UCSD-AML1 (cell line): ENCODE results near the gene IFRD1.

Experiments
- DNase-seq: peaks from one replicate; lab custom pipeline; 2025; ENCODE audit not compliant: unreplicated experiment; lab: John Stamatoyannopoulos, UW

The IFRD1 gene, protein sequence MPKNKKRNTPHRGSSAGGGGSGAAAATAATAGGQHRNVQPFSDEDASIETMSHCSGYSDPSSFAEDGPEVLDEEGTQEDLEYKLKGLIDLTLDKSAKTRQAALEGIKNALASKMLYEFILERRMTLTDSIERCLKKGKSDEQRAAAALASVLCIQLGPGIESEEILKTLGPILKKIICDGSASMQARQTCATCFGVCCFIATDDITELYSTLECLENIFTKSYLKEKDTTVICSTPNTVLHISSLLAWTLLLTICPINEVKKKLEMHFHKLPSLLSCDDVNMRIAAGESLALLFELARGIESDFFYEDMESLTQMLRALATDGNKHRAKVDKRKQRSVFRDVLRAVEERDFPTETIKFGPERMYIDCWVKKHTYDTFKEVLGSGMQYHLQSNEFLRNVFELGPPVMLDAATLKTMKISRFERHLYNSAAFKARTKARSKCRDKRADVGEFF

GRCh38 chr7:112449902-112450806 is at the start of gene IFRD1:
IFRD1 (plus strand) TSS chr7:112450460; CDS start chr7:112450689, 229 bp downstream.
- DNase-seq, result peak; percentile 92

GRCh38 chr7:112404321-112404720 is 45.9 kb upstream of the IFRD1 start:
- no peak for DNase-seq

GRCh38 chr7:112405286-112405685 is 45.0 kb upstream of the IFRD1 start:
- no peak for DNase-seq

GRCh38 chr7:112407261-112407660 is 43.0 kb upstream of the IFRD1 start:
- no peak for DNase-seq

GRCh38 chr7:112410092-112410491 is 40.2 kb upstream of the IFRD1 start:
- DNase-seq, result no peak

DNA sequence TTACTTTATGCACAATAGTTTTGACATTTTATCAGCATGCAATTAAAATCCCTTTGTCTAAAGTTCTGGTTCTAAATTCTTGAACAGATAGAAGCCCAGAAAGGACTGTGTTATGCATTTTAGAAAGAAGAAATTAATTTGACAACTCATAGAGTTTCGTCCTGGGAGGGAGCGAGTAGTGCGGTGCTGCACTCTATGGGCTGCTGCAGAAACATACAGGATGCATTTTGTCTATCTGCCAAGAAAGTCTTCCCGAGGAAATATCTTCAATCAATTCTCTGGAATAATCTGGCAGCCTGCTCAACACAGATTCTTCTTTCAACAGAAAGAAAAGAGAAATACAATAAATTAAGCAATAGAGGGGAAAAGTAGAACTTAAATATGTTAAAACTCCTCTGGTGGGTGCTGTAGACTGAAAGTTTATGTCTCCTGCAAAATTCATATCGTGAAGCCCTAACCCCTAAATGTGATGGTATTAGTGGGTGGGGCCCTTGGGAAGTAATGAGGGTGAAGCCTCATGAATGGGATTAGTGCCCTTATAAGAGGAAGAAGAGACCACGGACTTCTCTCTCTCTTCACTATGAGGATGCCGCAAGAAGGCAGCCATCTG is 39.0 kb upstream of the IFRD1 start:
- peak; percentile 4 for DNase-seq

GRCh38 chr7:112414855-112415490 is 35.3 kb upstream of the IFRD1 start:
- no peak for DNase-seq

- DNase-seq, result peak; percentile 5
These were observed 34.1 kb upstream of the IFRD1 start for GRCh38 chr7:112416127-112416526.

- DNase-seq, result no peak
These were observed 30.6 kb upstream of the IFRD1 start for GRCh38 chr7:112419543-112420130.

DNA sequence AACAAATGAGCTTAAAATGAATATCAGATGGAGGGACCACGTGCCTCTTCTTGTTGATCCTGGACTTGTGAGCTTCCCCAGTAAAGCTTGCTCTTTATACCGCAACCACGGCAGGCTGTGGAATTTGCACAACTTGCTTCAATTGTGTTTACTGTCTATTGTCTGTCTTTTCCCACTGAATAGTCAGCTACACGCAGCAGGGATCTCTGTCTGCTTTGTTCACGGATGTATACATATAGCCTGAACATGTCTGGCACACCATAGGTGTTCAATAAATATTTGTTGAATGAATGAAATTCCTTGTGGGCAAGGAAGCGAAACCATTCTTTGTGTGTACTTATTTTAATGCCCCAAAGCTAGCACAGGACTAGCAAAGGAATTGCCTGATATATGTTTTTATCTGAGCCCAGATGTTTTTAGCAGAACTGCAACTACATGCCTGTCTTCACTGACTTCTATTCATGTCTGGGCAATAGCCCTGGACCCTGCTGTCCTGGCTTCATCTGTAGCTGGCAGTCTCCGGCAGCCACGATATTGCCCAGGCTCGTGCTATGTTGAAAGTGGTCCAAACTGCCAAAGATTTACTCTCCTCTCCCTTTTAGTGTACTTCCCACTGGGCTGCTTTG is 29.9 kb upstream of the IFRD1 start:
- no peak for DNase-seq

DNA sequence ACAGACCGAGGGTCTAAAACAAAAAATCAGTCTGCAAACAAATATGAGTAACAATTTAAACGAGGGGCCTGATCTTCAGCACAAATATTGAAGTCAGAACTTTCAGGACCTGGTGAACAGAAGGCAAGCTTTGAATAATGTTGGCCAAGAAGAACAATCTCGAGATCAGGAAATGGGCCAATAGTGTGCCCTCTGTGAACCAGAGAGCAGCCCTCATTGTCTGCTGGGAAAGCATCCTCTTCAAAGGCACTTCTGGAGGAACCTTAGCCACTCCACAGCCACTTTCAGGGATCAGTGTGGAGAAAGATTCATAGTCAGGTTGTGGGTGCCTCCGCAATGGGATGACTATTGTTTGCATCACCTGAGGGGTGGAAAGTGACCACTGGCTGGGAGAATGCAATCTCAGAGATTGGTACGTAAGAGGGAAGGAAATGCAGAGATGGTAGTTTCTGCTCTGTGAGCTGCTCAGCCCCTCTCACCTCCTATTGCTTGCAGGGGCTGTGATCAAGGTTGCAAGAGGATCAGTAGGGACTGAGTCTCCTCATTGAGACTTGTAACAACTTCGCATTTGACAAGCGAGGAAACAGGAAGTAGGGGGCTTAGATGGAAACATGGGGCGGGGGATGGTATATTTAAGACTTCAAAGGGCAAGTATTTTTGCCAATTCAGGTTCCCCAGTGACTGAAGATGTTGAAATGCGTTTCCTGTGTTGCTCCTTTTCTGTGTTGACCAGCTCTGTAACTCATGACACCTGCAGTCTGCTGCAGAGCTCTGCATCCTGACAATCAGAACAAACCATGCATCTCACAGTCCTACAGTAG is 28.4 kb upstream of the IFRD1 start:
- peak; percentile 13 for DNase-seq

DNA sequence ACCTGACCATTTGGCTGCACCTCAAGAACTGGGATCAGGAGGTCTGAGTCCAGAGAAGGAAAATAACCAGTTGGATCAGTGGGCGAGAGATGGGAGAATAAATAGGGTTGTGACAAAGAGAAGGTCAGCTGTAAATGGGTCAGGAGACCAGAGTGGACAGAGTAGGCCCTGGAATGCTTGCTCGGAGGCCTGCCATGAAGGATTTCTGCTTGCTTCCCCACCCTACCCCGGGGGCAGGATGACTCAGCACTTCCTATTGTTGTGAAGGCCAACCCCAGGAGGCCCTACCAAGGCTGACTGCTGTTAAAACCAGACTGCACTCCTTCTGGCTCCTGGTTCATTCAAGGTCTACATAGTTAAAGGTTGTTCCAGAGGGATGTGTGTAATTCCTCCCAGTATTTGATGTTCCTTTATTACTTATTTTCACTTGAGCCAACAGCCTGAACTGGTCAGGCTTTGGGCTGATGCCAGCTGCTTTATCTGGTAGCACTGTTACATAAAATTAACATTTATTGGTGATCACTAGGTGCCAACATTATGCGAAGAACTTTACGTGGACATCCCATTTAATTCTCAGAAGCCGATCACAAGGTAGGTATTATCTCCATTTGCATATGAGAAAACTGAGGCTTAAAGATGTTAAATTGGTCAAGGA is 27.3 kb upstream of the IFRD1 start:
- peak; percentile 37 for DNase-seq

DNA sequence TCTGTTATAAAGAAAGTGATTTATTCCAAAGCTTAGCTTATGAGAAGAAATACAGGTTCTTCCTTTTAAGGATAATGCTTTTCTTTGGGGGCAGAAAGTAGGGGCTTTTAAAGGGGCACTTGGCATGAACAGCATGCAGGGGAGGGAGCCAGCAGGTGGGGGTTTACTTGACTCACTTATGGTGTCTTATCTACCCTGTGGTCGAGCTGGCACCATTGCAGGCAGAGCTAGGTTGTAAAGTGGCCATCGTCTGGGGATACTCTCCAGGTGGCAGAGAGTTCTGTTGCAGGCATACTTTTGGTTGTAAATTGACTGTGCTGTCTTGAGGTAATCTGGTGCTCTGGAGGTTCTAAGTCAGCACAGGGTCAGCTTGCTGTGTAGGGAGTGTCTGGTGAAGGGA is 26.3 kb upstream of the IFRD1 start:
- DNase-seq, result no peak

GRCh38 chr7:112427984-112428383 is 22.3 kb upstream of the IFRD1 start:
- no peak for DNase-seq

- DNase-seq, result no peak
These were observed 21.5 kb upstream of the IFRD1 start for GRCh38 chr7:112428715-112429114.

GRCh38 chr7:112430649-112431048 is 19.6 kb upstream of the IFRD1 start:
- no peak for DNase-seq

DNA sequence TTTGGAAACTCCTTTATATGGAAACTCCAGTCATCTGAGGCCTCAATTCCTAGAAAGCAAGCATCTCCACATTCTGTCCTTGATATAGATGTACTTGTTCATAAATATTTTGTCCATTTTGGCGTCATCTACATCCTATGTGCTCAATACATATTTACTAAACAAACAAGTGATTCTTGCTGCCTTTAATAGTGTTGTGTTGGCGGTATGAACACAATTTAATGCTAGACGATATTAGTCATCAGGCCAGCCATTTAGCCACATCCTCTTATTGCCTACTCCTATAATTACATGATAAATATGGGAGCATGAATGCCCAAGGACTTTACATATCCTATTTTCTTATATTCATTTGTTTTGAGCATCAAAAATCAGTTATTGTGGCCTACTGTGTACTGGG is 18.5 kb upstream of the IFRD1 start:
- no peak for DNase-seq

DNA sequence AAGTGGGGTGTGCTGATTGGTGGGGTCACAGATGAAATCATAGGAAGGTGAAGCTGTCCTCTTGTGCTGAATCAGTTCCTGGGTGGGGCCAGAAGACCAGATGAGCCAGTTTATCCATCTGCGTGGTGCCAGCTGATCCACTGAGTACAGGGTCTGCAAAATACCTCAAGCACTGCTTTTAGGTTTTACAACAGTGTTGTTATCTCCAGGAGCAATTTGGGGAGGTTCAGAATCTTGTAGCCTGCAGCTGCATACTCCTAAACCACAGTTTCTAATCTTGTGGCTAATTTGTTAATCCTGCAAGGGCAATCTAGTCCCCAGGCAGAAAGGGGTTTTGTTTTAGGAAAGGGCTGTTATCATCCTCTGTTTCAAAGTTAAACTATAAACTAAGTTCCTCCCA is 17.0 kb upstream of the IFRD1 start:
- DNase-seq, result no peak

- no peak for DNase-seq
These were observed 13.2 kb upstream of the IFRD1 start for GRCh38 chr7:112437072-112437471.
